HG03469 (cell line): ENCODE results near the gene OPCML.

Experiments
- ATAC-seq: cut with Tn5 transposase; IDR thresholded peaks from one replicate; pipeline ENCODE4 v1.9.1; 2021; ENCODE audit warnings: mild to moderate bottlenecking, moderate library complexity, moderate number of reproducible peaks; ENCODE audit not compliant: unreplicated experiment

OPCML gene

GRCh38 chr11:132607575-132607974 lies 924.7 kb downstream of the OPCML start:
- no peak for ATAC-seq

- ATAC-seq, result no peak
Observed at GRCh38 chr11:132605825-132606570, 926.3 kb downstream of the OPCML start.

GRCh38 chr11:132604431-132604830 lies 927.9 kb downstream of the OPCML start:
- ATAC-seq, result no peak

- no peak for ATAC-seq
Observed at GRCh38 chr11:132601875-132602274, 930.4 kb downstream of the OPCML start.

GRCh38 chr11:132595711-132596134 lies 936.6 kb downstream of the OPCML start:
- no peak for ATAC-seq

GRCh38 chr11:132595246-132595645 lies 937.1 kb downstream of the OPCML start:
- no peak for ATAC-seq

- no peak for ATAC-seq
Observed at GRCh38 chr11:132590986-132591385, 941.3 kb downstream of the OPCML start.

- no peak for ATAC-seq
Observed at GRCh38 chr11:132590554-132590953, 941.7 kb downstream of the OPCML start.

- ATAC-seq, result no peak
Observed at GRCh38 chr11:132589791-132590190, 942.5 kb downstream of the OPCML start.

- no peak for ATAC-seq
Observed at GRCh38 chr11:132588366-132588765, 943.9 kb downstream of the OPCML start.

- ATAC-seq, result no peak
Observed at GRCh38 chr11:132587716-132588115, 944.6 kb downstream of the OPCML start.

GRCh38 chr11:132586801-132587200 lies 945.5 kb downstream of the OPCML start:
- no peak for ATAC-seq

- no peak for ATAC-seq
Observed at GRCh38 chr11:132579634-132580327, 952.5 kb downstream of the OPCML start.

GRCh38 chr11:132579136-132579535 lies 953.2 kb downstream of the OPCML start:
- no peak for ATAC-seq

GRCh38 chr11:132578580-132578979 lies 953.7 kb downstream of the OPCML start:
- no peak for ATAC-seq

GRCh38 chr11:132576706-132577105 lies 955.6 kb downstream of the OPCML start:
- no peak for ATAC-seq

- no peak for ATAC-seq
Observed at GRCh38 chr11:132564091-132564885, 968.0 kb downstream of the OPCML start.

GRCh38 chr11:132563050-132563449 lies 969.3 kb downstream of the OPCML start:
- no peak for ATAC-seq

- no peak for ATAC-seq
Observed at GRCh38 chr11:132561937-132562336, 970.4 kb downstream of the OPCML start.

GRCh38 chr11:132559331-132560036 lies 972.8 kb downstream of the OPCML start:
- ATAC-seq, result no peak

- no peak for ATAC-seq
Observed at GRCh38 chr11:132556316-132556715, 976.0 kb downstream of the OPCML start.
